ENCODE results near the gene KCNIP3. TPM values are rescaled to one million over a fixed set of nuclear protein-coding genes. Genes with fewer than 3 reads are reported as not detected.

The KCNIP3 gene
- total and polyA plus RNA-seq, 4 donors: 0.26 to 1.1 (median 0.62) TPM

DNA sequence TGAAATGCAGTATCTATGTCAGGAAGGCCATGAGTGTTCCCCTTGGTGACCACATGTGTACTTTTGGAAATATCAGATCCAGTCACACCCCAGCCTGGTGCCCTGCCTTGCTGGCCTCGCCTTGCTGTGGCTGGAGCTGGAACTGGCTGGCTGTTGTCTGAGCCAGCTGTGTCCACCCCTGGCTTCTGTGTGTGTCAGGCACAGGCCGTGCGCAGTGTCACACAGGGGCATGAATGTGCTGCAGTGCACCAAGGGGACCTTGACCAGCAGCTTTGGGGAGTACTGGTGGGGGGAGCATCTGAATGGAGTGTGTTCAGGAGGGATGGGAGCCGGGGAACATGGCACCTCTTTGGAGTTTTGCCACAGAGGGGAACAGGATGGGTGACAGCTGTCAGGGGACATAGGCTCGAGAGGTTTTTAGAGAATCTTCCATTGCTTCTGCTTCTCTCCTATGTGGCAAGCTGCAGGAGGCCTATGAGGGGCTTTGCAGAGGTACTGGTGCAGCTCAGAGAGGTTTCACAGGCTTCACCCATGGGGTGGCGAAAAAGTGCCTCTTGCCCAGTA lies 60.7 kb downstream of the KCNIP3 start:
- H3K36me3 ChIP-seq (ENCODE audit: control insufficient read depth in 4 of 4, insufficient read depth in 3 of 4, low read depth in 1 of 4, low read length in 3 of 4): no peaks in the 10 kb centered on the region
- no peak overlapping the region for H3K27ac ChIP-seq (ENCODE audit: low read depth in 1 of 2, low read length in 2 of 2)
- H3K9ac ChIP-seq (ENCODE audit: low read depth in 1 of 2, low read length in 2 of 2): no peak overlapping the region
- H3K4me3 ChIP-seq (ENCODE audit: low read depth in 1 of 3, low read length in 3 of 3): no peak overlapping the region
- 95% methylated on average over 6 of the region's 6 CpGs for WGBS
- DNase-seq (ENCODE audit: low spot score): no peak
- TF ChIP-seq JUND (IDR thresholded peaks at IDR 0.05) (no peak), RXRA (IDR thresholded peaks at IDR 0.05) (no peak), EGR1 (IDR thresholded peaks at IDR 0.05; ENCODE audit: low read depth in 2 of 2) (no peak), TAF1 (conservative IDR thresholded peaks at IDR 0.05) (no peak), FOXA1 (IDR thresholded peaks at IDR 0.05) (no peak), FOXA2 (IDR thresholded peaks at IDR 0.05) (no peak), HNF4A (conservative IDR thresholded peaks at IDR 0.05) (no peak), NR2F2 (IDR thresholded peaks at IDR 0.05) (no peak), SP1 (IDR thresholded peaks at IDR 0.05) (no peak), YY1 (IDR thresholded peaks at IDR 0.05) (no peak), HNF4G (IDR thresholded peaks at IDR 0.05) (no peak)
- TF ChIP-seq, protein P1, sequence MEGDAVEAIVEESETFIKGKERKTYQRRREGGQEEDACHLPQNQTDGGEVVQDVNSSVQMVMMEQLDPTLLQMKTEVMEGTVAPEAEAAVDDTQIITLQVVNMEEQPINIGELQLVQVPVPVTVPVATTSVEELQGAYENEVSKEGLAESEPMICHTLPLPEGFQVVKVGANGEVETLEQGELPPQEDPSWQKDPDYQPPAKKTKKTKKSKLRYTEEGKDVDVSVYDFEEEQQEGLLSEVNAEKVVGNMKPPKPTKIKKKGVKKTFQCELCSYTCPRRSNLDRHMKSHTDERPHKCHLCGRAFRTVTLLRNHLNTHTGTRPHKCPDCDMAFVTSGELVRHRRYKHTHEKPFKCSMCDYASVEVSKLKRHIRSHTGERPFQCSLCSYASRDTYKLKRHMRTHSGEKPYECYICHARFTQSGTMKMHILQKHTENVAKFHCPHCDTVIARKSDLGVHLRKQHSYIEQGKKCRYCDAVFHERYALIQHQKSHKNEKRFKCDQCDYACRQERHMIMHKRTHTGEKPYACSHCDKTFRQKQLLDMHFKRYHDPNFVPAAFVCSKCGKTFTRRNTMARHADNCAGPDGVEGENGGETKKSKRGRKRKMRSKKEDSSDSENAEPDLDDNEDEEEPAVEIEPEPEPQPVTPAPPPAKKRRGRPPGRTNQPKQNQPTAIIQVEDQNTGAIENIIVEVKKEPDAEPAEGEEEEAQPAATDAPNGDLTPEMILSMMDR (IDR thresholded peaks at IDR 0.05; ENCODE audit: low read depth, low read length, missing input control): no peak
- TF ChIP-seq, protein P2, sequence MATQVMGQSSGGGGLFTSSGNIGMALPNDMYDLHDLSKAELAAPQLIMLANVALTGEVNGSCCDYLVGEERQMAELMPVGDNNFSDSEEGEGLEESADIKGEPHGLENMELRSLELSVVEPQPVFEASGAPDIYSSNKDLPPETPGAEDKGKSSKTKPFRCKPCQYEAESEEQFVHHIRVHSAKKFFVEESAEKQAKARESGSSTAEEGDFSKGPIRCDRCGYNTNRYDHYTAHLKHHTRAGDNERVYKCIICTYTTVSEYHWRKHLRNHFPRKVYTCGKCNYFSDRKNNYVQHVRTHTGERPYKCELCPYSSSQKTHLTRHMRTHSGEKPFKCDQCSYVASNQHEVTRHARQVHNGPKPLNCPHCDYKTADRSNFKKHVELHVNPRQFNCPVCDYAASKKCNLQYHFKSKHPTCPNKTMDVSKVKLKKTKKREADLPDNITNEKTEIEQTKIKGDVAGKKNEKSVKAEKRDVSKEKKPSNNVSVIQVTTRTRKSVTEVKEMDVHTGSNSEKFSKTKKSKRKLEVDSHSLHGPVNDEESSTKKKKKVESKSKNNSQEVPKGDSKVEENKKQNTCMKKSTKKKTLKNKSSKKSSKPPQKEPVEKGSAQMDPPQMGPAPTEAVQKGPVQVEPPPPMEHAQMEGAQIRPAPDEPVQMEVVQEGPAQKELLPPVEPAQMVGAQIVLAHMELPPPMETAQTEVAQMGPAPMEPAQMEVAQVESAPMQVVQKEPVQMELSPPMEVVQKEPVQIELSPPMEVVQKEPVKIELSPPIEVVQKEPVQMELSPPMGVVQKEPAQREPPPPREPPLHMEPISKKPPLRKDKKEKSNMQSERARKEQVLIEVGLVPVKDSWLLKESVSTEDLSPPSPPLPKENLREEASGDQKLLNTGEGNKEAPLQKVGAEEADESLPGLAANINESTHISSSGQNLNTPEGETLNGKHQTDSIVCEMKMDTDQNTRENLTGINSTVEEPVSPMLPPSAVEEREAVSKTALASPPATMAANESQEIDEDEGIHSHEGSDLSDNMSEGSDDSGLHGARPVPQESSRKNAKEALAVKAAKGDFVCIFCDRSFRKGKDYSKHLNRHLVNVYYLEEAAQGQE (IDR thresholded peaks at IDR 0.05): no peak
- TF ChIP-seq, protein P3, sequence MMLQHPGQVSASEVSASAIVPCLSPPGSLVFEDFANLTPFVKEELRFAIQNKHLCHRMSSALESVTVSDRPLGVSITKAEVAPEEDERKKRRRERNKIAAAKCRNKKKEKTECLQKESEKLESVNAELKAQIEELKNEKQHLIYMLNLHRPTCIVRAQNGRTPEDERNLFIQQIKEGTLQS (IDR thresholded peaks at IDR 0.05): no peak
- TF ChIP-seq, protein P4, sequence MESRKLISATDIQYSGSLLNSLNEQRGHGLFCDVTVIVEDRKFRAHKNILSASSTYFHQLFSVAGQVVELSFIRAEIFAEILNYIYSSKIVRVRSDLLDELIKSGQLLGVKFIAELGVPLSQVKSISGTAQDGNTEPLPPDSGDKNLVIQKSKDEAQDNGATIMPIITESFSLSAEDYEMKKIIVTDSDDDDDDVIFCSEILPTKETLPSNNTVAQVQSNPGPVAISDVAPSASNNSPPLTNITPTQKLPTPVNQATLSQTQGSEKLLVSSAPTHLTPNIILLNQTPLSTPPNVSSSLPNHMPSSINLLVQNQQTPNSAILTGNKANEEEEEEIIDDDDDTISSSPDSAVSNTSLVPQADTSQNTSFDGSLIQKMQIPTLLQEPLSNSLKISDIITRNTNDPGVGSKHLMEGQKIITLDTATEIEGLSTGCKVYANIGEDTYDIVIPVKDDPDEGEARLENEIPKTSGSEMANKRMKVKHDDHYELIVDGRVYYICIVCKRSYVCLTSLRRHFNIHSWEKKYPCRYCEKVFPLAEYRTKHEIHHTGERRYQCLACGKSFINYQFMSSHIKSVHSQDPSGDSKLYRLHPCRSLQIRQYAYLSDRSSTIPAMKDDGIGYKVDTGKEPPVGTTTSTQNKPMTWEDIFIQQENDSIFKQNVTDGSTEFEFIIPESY (IDR thresholded peaks at IDR 0.05): no peak
- no peaks in the 10 kb centered on the region for H3K9me3 ChIP-seq (ENCODE audit: control insufficient read depth in 4 of 4, low read length in 3 of 4)
- H3K27me3 ChIP-seq (ENCODE audit: control insufficient read depth in 4 of 4, insufficient read depth in 4 of 4, low read length in 3 of 4): no peaks in the 10 kb centered on the region
- H3K4me1 ChIP-seq (ENCODE audit: control insufficient read depth in 4 of 4, insufficient read depth in 4 of 4, low read length in 3 of 4): no peaks in the 10 kb centered on the region

DNA sequence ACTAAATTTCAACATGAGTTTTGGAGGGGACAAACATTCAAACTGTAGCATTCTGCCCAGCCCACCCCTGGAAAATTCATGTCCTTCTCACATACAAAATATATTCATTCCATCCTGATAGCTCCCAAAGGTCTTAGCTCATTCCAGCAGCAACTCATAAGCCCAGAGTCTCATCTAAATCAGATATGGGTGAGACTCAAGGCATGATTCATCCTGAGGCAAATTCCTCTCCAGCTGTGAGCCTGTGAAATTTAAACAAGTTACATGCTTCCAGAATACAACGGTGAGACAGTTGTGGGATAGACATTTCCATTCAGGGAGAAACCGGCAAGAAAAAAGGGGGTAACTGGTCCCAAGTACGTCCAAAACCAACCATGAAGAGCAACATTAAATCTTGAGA lies 61.9 kb downstream of the KCNIP3 start:
- Histone ChIP-seq H3K9me3 (ENCODE audit: control insufficient read depth in 4 of 4, low read length in 3 of 4) (no peaks in the 10 kb centered on the region), H3K4me1 (ENCODE audit: control insufficient read depth in 4 of 4, insufficient read depth in 4 of 4, low read length in 3 of 4) (no peaks in the 10 kb centered on the region), H3K4me3 (ENCODE audit: low read depth in 1 of 3, low read length in 3 of 3) (no peak overlapping the region), H3K9ac (ENCODE audit: low read depth in 1 of 2, low read length in 2 of 2) (no peak overlapping the region), H3K36me3 (ENCODE audit: control insufficient read depth in 4 of 4, insufficient read depth in 3 of 4, low read depth in 1 of 4, low read length in 3 of 4) (no peaks in the 10 kb centered on the region), H3K27ac (ENCODE audit: low read depth in 1 of 2, low read length in 2 of 2) (no peak overlapping the region), H3K27me3 (ENCODE audit: control insufficient read depth in 4 of 4, insufficient read depth in 4 of 4, low read length in 3 of 4) (no peaks in the 10 kb centered on the region)
- WGBS: 89% methylated on average over 3 of the region's 3 CpGs
- DNase-seq (ENCODE audit: low spot score): no peak
- TF ChIP-seq YY1 (IDR thresholded peaks at IDR 0.05): no peak
- TF ChIP-seq, protein P5, sequence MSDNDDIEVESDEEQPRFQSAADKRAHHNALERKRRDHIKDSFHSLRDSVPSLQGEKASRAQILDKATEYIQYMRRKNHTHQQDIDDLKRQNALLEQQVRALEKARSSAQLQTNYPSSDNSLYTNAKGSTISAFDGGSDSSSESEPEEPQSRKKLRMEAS (IDR thresholded peaks at IDR 0.05): no peak
- TF ChIP-seq SP1 (IDR thresholded peaks at IDR 0.05): no peak
- TF ChIP-seq, protein P2 (IDR thresholded peaks at IDR 0.05): no peak
- no peak for TF ChIP-seq NR2F2 (IDR thresholded peaks at IDR 0.05)
- no peak for TF ChIP-seq FOXA1 (IDR thresholded peaks at IDR 0.05)
- no peak for TF ChIP-seq HNF4G (IDR thresholded peaks at IDR 0.05)
- no peak for TF ChIP-seq RXRA (IDR thresholded peaks at IDR 0.05)
- no peak for TF ChIP-seq JUND (IDR thresholded peaks at IDR 0.05)
- no peak for TF ChIP-seq EGR1 (IDR thresholded peaks at IDR 0.05; ENCODE audit: low read depth in 2 of 2)
- TF ChIP-seq, protein P1 (IDR thresholded peaks at IDR 0.05; ENCODE audit: low read depth, low read length, missing input control): no peak
- TF ChIP-seq, protein P3 (IDR thresholded peaks at IDR 0.05): no peak
- TF ChIP-seq HNF4A (conservative IDR thresholded peaks at IDR 0.05): no peak
- no peak for TF ChIP-seq FOXA2 (IDR thresholded peaks at IDR 0.05)

All from liver (tissue), 9 donors.